Pons (tissue), 1 donor: ENCODE measurements around the gene OR2J2.
"Not testable (repeated sequence)": the region's sequence is repeated elsewhere in the genome, so short reads cannot be mapped to it uniquely, and the experiment has no call there.

Experiments used
- DNase-seq: peaks from one replicate; pipeline ENCODE4 v3.0.0-alpha.2; 2016; ENCODE audit warnings: low spot score

The OR2J2 gene

DNA sequence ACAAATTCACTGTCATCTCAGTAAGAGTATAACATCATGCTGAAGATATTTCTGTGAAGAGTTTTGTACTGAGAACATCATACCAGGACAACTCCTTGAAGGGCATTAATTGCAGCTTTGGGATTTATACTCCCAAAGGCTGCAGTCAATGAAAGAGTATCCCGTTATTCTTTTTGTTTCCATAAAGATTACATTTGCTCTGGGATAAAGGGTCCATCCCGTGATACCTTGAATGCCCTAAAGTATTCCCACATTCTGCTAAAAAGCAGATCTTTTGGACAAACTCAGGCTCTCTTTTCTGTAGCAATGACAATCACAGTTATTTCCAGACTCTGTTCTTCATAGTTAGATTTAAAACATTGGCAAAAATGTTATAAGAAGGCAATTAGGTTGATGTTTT lies at the start of gene OR2J2:
OR2J2 (plus strand) TSS at position 301 of the 400 bp plus-strand sequence. CDS start 2,729 bp downstream, outside the sequence.
- not testable (repeated sequence) for DNase-seq

GRCh38 chr6:29129326-29130012 lies 41.2 kb upstream of the OR2J2 start:
- DNase-seq: no peak

DNA sequence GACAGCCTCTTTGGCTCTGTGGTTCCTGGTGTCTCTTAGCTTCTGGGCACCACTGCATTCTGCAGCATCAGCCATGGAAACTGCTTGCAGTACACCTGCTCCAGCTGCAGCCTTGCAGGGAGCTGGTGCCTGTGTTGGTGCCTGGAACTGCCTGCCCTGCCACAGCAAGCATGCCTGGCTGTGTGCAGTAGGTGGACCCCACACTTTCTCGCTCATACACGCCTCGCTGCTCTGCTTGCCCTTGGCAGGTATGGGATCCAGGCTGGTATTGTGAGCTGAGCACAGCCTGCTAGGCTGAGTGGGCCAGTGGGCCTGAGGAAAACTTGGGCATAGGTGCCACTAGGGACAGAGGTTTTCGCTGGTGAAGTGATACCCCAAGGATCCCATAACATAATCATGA lies 40.1 kb upstream of the OR2J2 start:
- DNase-seq: no peak

GRCh38 chr6:29131691-29132090 lies 39.0 kb upstream of the OR2J2 start:
- DNase-seq: no peak

- DNase-seq: no peak
Observed at GRCh38 chr6:29137724-29138123, 33.0 kb upstream of the OR2J2 start.

DNA sequence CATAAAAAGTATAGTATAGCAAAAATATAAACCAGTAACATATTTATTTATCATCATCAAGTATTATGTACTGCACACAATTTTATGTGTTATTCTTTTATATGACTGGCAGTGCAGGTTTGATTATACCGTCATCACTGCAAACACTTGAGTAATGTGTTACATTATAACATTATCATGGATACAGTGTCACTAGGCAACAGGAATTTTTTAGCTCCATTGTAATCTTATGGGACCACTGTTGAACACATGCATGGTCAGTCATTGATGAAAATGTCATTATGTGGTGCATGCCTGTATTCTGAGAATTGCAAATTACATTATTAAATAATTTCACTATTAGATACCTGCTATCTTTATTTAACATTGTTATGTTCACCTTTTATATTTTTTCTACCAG lies 29.1 kb upstream of the OR2J2 start:
- no peak for DNase-seq

DNA sequence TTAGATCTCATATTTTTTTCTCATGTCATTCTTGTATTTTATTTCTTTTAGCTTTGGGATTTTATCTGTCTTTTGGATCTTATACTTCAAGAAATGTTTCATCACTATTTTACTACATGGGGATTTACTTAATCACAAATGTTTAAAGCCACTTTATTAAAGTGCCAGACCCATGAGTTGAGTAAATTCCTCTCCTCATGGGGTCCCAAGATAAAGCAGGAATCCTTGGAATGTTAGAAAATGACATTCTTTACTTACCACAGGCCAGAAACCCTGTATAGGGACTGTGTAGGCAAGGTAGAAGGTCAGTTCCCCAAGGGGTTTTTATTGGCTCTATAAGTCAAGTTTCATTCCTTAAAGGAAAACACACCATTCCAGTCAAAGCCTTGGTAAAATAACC lies 28.4 kb upstream of the OR2J2 start:
- no peak for DNase-seq

- no peak for DNase-seq
Observed at GRCh38 chr6:29146179-29146578, 24.5 kb upstream of the OR2J2 start.

- no peak for DNase-seq
Observed at GRCh38 chr6:29147074-29147473, 23.6 kb upstream of the OR2J2 start.

- not testable (repeated sequence) for DNase-seq
Observed at GRCh38 chr6:29149444-29149843, 21.3 kb upstream of the OR2J2 start.

- DNase-seq: no peak
Observed at GRCh38 chr6:29153083-29153482, 17.6 kb upstream of the OR2J2 start.

DNA sequence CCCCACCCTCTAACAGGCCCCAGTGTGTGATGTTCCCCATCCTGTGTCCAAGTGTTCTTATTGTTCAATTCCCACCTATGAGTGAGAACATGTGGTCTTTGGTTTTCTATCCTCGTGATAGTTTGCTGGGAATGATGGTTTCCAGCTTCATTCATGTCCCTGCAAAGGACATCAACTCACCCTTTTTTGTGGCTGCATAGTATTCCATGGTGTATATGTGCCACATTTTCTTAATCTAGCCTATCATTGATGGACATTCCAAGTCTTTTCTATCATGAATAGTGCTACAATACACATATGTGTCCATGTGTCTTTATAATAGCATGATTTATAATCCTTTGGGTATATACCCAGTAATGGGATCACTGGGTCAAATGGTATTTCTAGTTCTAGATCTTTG lies 15.5 kb upstream of the OR2J2 start:
- DNase-seq: not testable (repeated sequence)

GRCh38 chr6:29159922-29160321 lies 10.8 kb upstream of the OR2J2 start:
- DNase-seq: not testable (repeated sequence)

DNA sequence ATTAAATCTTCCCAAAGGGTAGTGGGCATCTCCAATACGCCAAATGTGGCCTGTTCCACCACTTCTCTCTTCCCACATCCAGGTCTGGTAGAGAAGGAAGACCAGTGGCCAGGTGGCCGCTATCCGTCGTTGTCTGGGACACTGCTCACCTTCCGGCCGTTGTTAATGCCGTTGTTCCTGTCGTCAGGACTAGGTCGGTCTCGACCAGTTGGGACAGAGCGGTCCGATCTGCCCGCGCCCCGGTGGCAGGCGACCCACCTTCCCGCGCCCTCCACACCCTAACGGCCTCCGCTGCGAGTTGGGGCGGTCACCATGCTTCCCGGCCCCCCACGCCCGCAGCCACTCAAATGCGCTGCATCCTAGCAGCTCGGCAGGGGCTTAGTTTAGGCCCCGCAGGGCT lies 5.1 kb upstream of the OR2J2 start:
- DNase-seq: not testable (repeated sequence)

DNA sequence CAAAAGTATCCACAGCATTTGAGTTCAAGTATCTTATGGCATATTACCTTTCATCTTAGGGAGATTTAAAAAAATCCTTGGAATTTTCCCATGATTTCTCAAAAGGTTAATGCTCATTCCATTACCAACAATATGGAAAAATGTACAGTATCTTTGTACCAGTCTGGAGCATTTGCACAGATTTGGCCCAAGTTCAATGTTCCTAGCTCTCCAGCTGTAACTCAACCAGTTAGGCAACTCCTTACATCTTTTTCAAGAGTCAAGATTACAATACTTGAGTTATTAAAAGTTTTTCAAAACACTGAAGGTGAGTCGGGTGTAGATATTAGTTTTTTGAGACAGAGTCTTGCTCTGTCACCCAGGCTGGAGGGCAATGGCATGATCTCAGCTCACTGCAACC lies 1.0 kb downstream of the OR2J2 start:
- DNase-seq: no peak

DNA sequence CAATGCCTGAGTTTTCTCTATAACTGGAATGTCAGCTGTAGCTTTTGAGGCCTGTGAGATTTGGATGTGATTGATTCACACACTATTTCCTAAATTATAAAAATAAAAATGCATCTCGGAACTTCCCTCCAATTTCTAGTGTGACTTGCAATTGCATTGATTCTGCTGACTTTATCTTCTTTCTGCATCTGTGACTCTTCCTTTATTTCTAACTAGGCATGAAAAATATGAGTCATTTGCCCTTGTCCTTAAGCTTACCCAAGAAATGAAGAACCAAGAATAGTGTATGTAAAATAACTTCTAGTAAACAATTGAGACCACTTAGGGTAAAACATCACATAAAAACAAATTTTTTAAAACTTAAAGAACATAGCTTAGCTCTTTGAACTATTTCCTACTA lies 12.9 kb downstream of the OR2J2 start:
- no peak for DNase-seq

DNA sequence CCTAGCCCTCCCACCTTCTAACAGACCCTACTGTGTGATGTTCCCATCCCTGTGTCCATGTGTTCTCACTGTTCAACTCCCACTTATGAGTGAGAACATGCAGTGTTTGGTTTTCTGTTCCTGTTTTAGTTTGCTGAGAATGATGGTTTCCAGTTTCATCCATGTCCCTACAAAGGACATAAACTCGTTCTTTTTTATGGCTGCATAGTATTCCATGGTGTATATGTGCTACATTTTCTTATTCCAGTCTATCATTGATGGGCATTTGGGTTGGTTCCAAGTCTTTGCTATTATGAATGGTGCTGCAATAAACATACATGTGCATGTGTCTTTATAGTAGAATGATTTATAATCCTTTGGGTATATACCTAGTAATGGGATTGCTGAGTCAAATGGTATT lies 18.0 kb downstream of the OR2J2 start:
- DNase-seq: not testable (repeated sequence)

DNA sequence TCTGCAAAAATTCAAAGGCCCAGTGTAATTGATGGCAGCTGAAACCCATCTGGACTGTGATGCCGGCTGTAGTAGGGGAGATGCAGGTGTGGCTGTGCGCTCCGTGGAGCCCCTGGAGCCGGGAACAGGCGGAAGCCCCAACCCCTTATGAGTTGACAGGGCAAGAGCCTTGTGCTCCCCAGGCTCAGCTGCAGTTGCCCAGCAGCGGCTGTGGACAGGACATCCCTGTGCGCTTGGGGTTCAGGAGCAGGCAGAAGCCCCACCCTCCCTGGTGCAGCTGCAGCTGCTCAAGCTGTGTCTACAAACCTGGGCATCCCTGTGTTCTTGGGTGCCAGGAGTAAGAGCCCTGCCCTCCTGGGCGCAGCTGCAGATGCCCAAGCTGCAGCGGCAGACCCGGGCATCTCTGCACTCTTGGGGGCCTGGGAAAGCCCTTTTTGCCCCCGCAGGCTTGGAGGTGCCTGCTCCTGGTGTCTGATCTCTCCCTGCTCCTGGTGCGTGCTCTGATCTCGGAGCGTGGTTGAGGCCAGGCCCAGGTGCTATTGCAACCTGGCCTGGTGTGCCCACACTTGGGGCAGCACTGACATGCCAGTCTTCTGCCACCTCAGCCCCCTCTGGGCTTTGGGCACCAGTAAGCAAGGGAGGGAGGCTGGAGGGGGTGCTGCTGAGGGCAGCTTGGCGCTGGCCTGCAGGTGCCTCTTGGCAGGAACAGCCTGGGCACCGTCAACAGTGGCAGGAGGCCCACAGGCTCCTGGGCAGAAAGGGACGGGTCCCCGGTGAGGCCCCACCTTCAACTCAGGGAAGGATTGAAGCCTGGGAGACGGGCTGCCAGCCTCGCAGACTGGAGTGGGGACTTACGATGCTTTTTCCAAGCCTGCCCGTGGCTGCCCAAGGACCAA lies 30.3 kb downstream of the OR2J2 start:
- no peak for DNase-seq

GRCh38 chr6:29201966-29202365 lies 31.3 kb downstream of the OR2J2 start:
- DNase-seq: no peak

DNA sequence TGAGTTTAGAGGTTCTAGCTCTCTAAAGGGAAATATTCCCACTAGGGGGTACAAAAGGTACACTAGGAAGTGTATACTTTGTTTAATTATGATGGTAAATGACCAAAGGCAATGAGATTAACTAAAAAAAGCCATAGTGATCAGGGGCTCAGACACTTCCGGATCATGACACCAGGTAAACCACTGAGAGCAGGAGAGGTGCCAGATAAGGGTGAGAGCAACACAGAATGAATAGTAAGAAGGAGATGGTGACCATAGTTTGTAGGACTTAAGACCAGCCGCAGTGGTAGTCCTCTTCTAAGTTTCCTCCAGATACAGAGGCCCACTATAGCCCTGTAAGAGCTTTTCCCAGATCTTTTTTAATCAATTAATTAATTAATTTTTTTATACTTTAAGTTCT lies 40.8 kb downstream of the OR2J2 start:
- no peak for DNase-seq

DNA sequence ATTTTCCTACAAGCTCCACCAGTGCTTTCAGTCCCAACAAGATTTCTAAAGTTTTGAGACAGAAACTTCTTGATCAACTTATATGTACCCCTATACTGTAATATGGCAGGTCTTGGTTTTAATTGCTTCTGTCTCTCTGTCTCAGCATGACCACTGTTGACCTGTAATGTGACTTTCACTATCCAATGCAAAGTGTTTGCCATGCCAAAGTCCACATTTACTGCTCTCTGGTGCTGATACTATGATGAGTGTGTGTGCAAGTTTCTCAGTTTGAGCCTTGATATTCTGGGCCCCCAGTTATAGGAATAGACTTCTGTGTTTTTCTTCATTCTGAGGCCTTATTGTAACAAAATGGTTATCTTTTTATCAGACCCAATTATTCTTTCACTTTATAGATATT lies 45.8 kb downstream of the OR2J2 start:
- no peak for DNase-seq

DNA sequence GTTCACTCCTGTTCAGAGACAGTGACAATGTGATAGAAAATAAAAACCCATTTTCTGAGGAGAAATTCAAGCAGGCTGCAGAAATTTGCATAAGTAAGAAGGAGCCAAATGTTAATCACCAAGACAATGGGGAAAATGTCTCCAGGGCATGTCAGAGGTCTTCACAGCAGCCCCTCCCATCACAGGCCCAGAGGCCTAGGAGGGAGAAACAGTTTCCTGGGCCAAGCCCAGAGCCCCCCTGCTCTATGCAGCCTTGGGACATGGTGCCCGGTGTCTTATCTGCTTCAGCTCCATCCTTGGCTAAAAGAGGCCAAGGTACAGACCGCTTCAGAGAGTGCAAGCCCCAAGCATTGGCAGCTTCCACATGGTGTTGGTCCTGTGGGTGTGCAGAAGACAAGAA lies 46.5 kb downstream of the OR2J2 start:
- not testable (repeated sequence) for DNase-seq

DNA sequence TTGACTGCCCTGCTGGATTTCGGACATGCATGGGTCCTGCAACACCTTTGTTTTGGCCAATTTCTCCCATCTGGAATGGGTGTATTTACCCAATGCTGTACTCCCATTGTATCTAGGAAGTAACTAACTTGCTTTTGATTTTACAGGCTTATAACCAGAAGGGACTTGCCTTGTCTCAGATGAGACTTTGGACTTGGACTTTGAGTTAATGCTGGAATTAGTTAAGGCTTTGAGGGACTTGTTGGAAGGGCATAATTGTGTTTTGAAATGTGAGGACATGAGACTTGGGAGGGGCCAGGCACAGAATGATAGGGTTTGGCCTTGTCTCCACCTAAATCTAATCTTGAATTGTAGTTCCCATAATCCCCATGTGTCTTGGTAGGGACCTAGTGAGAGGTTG lies 47.3 kb downstream of the OR2J2 start:
- not testable (repeated sequence) for DNase-seq
